Mucosa of descending colon (tissue), 3 donors: ENCODE results near the gene PRM1. TPM values are rescaled to one million over a fixed set of nuclear protein-coding genes. Genes with fewer than 3 reads are reported as not detected.

Experiments
- ATAC-seq: fragments of 200-7000 bp; cut with Tn5 transposase; one replicate; pipeline ENCODE4 v1.9.1; 2020; ENCODE audit warnings: mild to moderate bottlenecking, moderate library complexity
- DNase-seq, 3 donors: peaks; one replicate each; pipeline ENCODE4 v3.0.0-alpha.2; 2020
- H3K36me3 ChIP-seq: fragments of 200-600 bp; one replicate; pipeline ENCODE4 v1.8.0; 2021; ENCODE audit warnings: low read depth, mild to moderate bottlenecking
- H3K4me1 ChIP-seq: fragments of 200-600 bp; one replicate; pipeline ENCODE4 v1.8.0; 2021; ENCODE audit warnings: low read depth, mild to moderate bottlenecking
- H3K4me3 ChIP-seq: fragments of 200-600 bp; one replicate; pipeline ENCODE4 v1.8.0; 2021; ENCODE audit warnings: mild to moderate bottlenecking
- H3K9me3 ChIP-seq: fragments of 200-600 bp; one replicate; pipeline ENCODE4 v1.8.0; 2021; ENCODE audit warnings: mild to moderate bottlenecking
- intact Hi-C, 2 donors: fragments of 100-400 bp; cut with DNase I in 1 of 2; cut with micrococcal nuclease in 1 of 2; formaldehyde crosslinking; loops; one replicate each; pipeline versions ENCODE4 v1.11.0 to v1.11.1; 2022; cut with DNase I, micrococcal nuclease
- total RNA-seq, 3 donors: library from RNA; stranded (reverse); fragmentation: NEBNext Ultra II Directional in 2 of 3; extraction: Animal tissue kit (Norgen Biotek cat#: 25700) in 2 of 3; gene quantifications; one replicate each; pipeline versions ENCODE4 v1.2.1 to v1.2.4, GENCODE V29; 2021 to 2023
- TF ChIP-seq, protein P1 (sequence below): fragments of 200-600 bp; IDR thresholded peaks from one replicate; pipeline ENCODE4 v1.8.0; 2022; ENCODE audit warnings: antibody characterized with exemption, mild to moderate bottlenecking
- donor health status: DM: no; HTN: no; CAD: no; lungs with moderate emphysema.
- donor health status: DM: no; HTN: no; CAD: no.
- donor health status: DM: no; HTN: yes; CAD: no.

PRM1 gene
- total RNA-seq, 3 donors from 2014 or later = not detected

DNA sequence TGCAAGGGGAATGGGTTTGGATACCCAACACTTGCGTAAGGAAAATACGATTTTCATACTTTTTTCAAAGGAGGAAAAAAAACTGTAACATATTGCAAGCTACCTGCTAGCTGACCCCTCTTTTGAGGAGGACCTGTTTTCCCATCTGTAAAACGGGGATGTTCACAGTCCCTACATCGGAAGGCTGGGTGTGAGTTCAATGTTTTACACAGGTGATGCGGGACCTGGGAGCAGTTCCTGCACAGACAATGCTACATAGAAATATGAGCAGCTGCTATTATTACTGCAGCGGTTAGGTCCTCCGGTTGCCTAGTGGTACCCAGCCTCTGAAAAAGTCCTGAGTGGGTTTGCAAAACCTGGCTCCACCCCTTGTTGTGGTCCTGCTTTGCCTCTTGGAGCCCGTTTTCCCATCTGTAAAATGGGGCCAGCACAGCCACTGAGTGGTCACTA, 28.6 kb downstream of the PRM1 start:
- Histone ChIP-seq H3K9me3 (no peaks in the 10 kb centered on the region), H3K36me3 (no peaks in the 10 kb centered on the region), H3K4me1 (peaks cover 11% of the 10 kb centered on the region), H3K4me3 (no peak overlapping the region)
- ATAC-seq (no peak), DNase-seq (no peak)
- intact Hi-C loops = loop anchor here in 1 of 2 donors (10.0 kb wide), 1 partner anchor 278 kb away; no protein-coding TSS in a partner anchor
- TF ChIP-seq, protein P1, sequence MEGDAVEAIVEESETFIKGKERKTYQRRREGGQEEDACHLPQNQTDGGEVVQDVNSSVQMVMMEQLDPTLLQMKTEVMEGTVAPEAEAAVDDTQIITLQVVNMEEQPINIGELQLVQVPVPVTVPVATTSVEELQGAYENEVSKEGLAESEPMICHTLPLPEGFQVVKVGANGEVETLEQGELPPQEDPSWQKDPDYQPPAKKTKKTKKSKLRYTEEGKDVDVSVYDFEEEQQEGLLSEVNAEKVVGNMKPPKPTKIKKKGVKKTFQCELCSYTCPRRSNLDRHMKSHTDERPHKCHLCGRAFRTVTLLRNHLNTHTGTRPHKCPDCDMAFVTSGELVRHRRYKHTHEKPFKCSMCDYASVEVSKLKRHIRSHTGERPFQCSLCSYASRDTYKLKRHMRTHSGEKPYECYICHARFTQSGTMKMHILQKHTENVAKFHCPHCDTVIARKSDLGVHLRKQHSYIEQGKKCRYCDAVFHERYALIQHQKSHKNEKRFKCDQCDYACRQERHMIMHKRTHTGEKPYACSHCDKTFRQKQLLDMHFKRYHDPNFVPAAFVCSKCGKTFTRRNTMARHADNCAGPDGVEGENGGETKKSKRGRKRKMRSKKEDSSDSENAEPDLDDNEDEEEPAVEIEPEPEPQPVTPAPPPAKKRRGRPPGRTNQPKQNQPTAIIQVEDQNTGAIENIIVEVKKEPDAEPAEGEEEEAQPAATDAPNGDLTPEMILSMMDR = no peak

DNA sequence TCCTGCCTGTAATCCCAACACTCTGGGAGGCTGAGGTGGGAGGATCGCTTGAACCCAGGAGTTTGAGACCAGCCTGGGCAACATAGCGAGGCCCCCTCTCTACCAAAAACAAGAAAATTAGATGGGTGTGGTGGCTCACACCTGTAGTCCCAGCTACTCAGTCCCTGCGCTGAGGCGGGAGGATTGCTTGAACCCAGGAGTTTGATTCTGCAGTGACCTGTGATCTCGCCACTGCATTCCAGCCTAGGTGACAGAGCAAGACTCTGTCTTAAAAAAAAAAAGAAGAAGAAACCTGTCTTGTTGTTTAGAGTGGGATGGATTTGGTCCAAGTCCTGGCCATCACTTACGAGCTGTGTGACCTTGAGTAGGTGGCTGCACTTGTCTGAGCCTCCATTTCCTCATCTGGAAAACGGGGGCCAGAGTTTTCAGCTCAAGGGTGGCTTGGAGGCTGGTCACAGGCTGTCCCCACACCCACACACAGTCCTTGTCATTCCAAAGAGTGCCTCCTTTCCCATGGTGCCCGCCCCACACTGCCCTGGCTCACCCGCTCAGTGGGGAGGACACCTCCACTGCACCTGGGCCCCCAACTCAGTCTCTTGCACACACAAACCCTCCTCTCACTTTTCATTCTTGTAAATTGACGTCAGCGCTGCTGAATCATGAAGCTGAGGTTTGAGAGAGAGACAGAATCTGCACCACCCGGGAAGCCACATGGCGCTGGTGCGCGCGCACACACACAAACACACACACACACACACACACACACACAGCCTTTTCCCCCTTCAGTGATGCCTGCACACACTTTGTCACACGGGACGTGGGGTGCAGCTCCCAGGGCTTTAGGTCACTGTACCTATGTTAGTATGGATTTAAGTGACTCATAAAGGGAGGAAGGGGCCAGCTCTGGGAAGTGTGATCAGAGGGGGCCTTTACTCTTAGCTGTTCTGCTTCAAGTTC, 29.3 kb downstream of the PRM1 start:
- peaks cover 4% of the 10 kb centered on the region for H3K4me1 ChIP-seq
- TF ChIP-seq, protein P1 = no peak
- H3K4me3 ChIP-seq = no peak overlapping the region
- no peaks in the 10 kb centered on the region for H3K9me3 ChIP-seq
- DNase-seq (peak in 2 of 3 donors; percentile 51 to 80), ATAC-seq (no peak)
- H3K36me3 ChIP-seq = no peaks in the 10 kb centered on the region
- intact Hi-C loops = loop anchor here in 1 of 2 donors (10.0 kb wide), 1 partner anchor 277 kb away; no protein-coding TSS in a partner anchor

DNA sequence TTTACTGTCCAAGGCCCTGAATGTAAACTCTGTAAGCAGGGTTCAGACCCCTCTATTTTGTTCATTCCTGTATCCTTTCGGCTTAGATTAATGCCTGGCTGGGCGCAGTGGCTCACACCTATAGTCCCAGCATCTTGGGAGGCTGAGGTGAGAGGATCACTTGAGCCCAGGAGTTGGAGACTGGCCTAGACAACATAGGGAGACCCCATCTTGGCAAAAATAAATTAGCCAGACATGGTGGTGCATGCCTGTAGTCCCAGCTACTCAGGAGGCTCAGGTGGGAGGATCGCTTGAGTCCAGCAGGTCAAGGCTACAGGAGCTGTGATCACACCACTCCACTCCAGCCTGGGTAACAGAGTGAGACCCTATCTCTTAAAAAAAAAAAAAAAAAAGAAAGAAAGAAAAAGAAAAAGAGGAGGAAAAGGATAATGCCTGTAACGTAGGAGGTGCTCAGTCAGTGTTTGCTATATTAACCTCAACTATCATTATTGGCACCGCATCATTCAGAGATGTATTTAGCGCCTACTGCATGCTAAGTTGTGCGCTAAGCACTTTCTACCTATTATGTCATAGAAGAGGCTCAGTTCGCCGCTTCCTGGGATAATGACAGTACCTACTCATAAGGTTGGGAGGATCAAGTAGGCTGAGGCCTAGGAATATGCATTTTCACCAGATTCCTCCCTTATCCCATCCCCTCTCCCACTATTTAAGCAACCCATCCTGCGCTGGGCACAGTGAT, 30.2 kb downstream of the PRM1 start:
- H3K4me1 ChIP-seq = peaks cover 4% of the 10 kb centered on the region
- intact Hi-C loops = loop anchor here in 1 of 2 donors (10.0 kb wide), 1 partner anchor 276 kb away; no protein-coding TSS in a partner anchor
- H3K9me3 ChIP-seq = no peaks in the 10 kb centered on the region
- no peak overlapping the region for H3K4me3 ChIP-seq
- no peaks in the 10 kb centered on the region for H3K36me3 ChIP-seq
- TF ChIP-seq, protein P1 = no peak
- ATAC-seq (no peak), DNase-seq (no peak)

DNA sequence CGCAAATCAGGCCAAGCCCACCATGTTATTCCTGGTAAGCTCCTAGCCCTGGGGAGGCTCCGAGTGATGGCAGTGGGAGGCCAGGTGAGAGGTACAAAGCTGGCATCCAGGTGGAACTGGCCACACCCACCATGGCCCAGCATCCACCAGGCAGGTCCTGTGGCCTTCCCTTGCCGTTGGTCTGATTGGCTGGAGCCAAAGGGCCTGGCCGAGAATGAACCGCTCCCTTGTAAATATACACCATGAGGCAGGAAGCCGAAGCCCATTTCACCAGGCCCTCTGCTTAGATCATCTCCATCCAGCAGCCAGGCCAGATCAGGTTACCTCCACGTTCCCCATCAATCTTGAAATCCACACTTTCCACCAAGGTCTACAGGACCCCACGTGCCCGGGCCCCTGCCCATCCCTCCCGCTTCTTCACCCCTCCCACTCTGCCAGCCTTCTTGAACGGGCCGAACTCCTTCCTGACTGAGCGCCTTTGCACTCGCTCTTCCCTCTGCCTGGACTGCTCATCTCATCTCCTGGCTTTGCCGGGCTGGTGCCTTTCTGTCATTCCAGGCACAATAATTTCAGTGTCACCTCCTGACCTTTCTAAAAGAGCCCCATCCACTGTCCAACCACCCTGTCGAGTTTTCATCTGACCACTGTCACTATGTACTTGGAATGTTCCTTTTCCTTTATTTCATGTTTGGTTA, 30.9 kb downstream of the PRM1 start:
- Histone ChIP-seq H3K36me3 (no peaks in the 10 kb centered on the region), H3K4me3 (no peak overlapping the region), H3K4me1 (peaks cover 4% of the 10 kb centered on the region), H3K9me3 (no peaks in the 10 kb centered on the region)
- TF ChIP-seq, protein P1 = no peak
- peak in 1 of 3 donors; percentile 65 for DNase-seq
- peak; percentile 61 for ATAC-seq
- intact Hi-C loops = loop anchor here in 1 of 2 donors (10.0 kb wide), 1 partner anchor 275 kb away; no protein-coding TSS in a partner anchor
